Measurements from ENCODE around the gene COX7B.
"Not testable (repeated sequence)": the region's sequence is repeated elsewhere in the genome, so short reads cannot be mapped to it uniquely, and the experiment has no call there.

The COX7B gene

DNA sequence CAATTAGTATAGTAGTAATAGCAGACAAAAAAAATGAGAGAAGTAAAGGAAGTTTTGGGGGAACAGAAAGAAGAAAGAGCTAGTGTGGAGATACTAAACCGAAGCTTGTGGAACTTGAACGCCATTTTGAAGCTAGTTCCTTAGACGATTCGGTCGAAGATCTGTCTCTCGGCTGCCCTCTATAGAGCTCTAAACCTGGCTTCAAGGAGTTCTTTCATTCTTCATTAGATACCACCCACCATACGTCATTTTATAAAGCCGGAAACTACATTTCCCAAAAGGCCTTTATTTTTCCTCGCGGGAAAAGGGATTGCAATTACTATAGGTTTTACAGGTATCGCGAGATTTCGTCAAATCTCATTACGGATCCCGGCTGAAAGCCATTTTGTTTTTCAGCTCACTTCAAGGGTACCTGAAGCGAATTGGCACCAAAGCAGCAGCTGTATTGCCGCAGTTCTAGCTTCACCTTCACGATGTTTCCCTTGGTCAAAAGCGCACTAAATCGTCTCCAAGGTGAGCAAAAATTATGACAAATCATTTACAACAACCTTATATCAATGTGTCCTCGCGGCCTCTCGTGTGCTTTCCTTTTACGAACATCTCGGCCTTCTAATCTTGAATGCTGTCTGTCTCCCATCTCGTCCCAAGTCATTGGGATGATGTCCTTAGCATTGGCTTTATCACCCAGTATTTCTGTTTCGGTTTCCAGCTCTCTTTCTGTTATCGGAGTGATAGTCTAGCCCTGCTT is at the start of gene COX7B:
Gene COX7B (plus strand): TSS at position 388 of the 748 bp plus-strand sequence. CDS start 86 bp downstream, at position 474.
- no peaks in the 10 kb centered on the region for H3K9me3 Mint-ChIP-seq
- peaks cover 31% of the 10 kb centered on the region for H3K36me3 Mint-ChIP-seq (ENCODE audit: low read depth)
- no peaks in the 10 kb centered on the region for H3K27me3 Mint-ChIP-seq
- peak within 1 kb of the TSS; percentile 93 for H3K27ac Mint-ChIP-seq
- H3K4me1 Mint-ChIP-seq (ENCODE audit: low read depth): peaks cover 23% of the 10 kb centered on the region
- peak within 1 kb of the TSS; percentile 95 for H3K4me3 Mint-ChIP-seq

DNA sequence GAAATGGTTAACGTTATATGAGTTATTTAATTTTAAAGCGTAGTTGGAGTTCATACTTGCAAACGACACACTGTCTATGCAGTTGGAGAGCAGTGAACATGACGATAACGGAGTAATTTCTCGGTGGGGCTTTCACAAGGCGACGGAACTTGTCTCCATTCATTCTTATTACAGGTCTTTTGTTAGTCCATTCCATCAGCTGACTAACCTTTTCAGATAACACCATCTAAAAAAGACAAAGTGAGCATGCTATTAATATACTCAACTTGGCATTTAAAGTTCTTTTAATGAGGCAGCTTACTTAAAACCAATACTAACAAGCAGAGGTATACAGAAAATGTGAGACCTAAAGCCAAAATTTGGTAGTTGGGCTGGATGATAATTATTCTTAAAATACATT is 23.9 kb upstream of the COX7B start:
- no peaks in the 10 kb centered on the region for H3K27me3 Mint-ChIP-seq
- no peaks in the 10 kb centered on the region for H3K4me1 Mint-ChIP-seq (ENCODE audit: low read depth)
- H3K4me3 Mint-ChIP-seq: no peak overlapping the region
- H3K9me3 Mint-ChIP-seq: no peaks in the 10 kb centered on the region
- H3K27ac Mint-ChIP-seq: no peak overlapping the region
- peaks cover 21% of the 10 kb centered on the region for H3K36me3 Mint-ChIP-seq (ENCODE audit: low read depth)

GRCh38 chrX:77881418-77881817 is 17.9 kb upstream of the COX7B start:
- H3K36me3 Mint-ChIP-seq (ENCODE audit: low read depth); H3K9me3 Mint-ChIP-seq; H3K27me3 Mint-ChIP-seq; H3K4me3 Mint-ChIP-seq; H3K27ac Mint-ChIP-seq; H3K4me1 Mint-ChIP-seq (ENCODE audit: low read depth): not testable (repeated sequence)

DNA sequence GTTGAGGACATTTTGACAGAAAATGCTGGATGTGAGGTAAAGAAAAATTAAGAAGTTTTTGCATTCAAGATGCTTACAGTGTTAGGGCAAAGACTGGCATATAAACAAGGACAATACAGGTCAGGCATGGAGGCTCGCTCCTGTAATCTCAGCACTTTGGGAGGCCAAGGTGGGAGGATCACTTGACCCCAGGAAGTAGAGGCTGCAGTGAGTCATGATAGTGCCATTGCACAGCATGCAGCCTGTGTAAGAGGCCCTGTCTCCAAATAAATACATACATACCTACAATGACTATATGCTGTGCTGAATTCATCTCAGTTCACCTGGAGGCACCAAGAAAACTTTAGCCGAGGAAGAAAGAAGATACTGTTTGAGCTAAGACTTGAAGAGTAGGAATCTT is 6.4 kb upstream of the COX7B start:
- H3K27me3 Mint-ChIP-seq: no peaks in the 10 kb centered on the region
- H3K36me3 Mint-ChIP-seq (ENCODE audit: low read depth): peaks cover 15% of the 10 kb centered on the region
- H3K4me1 Mint-ChIP-seq (ENCODE audit: low read depth): peaks cover 34% of the 10 kb centered on the region
- peak overlapping the region; percentile 91 for H3K4me3 Mint-ChIP-seq
- H3K27ac Mint-ChIP-seq: peak overlapping the region; percentile 18
- no peaks in the 10 kb centered on the region for H3K9me3 Mint-ChIP-seq

DNA sequence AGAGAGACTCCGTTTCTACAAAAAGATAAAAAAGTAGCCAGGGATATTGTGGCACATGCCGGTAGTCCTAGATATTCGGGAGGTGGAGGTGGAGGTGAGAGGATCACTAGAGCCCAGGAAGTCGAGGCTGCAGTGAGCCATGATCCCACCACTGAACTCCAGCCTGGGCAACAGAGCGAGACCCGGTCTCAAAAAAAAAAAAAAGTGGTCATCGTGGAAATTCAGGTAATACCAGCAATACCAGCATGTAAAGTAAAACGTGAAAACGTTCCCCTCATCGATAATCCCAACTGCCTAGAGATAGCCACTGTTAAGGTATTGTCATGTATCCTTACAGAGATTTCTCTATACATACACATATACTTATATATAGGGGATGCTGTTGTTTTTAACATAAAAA is 5.6 kb upstream of the COX7B start:
- no peak overlapping the region for H3K27ac Mint-ChIP-seq
- H3K36me3 Mint-ChIP-seq (ENCODE audit: low read depth): peaks cover 15% of the 10 kb centered on the region
- H3K4me3 Mint-ChIP-seq: peak overlapping the region; percentile 91

GRCh38 chrX:77894921-77895886 is 4.1 kb upstream of the COX7B start, which contains the start of gene MAGT1:
TSS of gene MAGT1 (minus strand) at chrX:77895435. CDS start at chrX:77895410, 25 bp downstream.
- H3K36me3 Mint-ChIP-seq (ENCODE audit: low read depth): peaks cover 11% of the 10 kb centered on the region
- H3K27me3 Mint-ChIP-seq: no peaks in the 10 kb centered on the region
- H3K9me3 Mint-ChIP-seq: no peaks in the 10 kb centered on the region
- H3K4me1 Mint-ChIP-seq (ENCODE audit: low read depth): peaks cover 34% of the 10 kb centered on the region
- peak within 1 kb of the TSS; percentile 91 for H3K4me3 Mint-ChIP-seq
- peak within 1 kb of the TSS; percentile 94 for H3K27ac Mint-ChIP-seq

More for the DNA sequence above, 5.6 kb upstream of the COX7B start:
- H3K4me1 Mint-ChIP-seq (ENCODE audit: low read depth): peaks cover 34% of the 10 kb centered on the region
- H3K27me3 Mint-ChIP-seq: no peaks in the 10 kb centered on the region
- no peaks in the 10 kb centered on the region for H3K9me3 Mint-ChIP-seq

- H3K36me3 Mint-ChIP-seq (ENCODE audit: low read depth): peaks cover 35% of the 10 kb centered on the region
- H3K4me3 Mint-ChIP-seq: peak overlapping the region; percentile 95
- no peaks in the 10 kb centered on the region for H3K27me3 Mint-ChIP-seq
- no peaks in the 10 kb centered on the region for H3K9me3 Mint-ChIP-seq
- H3K4me1 Mint-ChIP-seq (ENCODE audit: low read depth): peaks cover 23% of the 10 kb centered on the region
- H3K27ac Mint-ChIP-seq: peak overlapping the region; percentile 93
Measured at GRCh38 chrX:77900688-77901087, 1.4 kb downstream of the COX7B start.

DNA sequence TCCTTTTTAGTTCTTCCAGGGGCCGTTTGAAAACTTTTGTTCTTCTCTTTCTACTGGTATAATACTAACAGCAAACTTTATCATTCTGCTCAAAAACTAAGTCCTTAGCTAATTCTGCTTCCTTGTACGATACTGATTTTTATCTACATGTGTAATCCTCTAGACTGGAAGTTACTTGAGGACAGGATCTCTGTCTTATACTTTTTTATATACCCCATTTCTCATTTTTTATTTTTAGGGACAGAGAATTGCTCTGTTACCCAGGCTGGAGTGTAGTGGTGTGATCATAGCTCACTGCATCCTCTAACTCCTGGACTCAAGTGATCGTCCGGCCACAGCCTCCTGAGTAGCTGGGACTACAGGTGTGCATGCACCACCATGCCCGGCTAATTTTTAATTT is 2.2 kb downstream of the COX7B start:
- Mint-ChIP-seq H3K4me3 (peak overlapping the region; percentile 95), H3K9me3 (no peaks in the 10 kb centered on the region), H3K36me3 (ENCODE audit: low read depth) (peaks cover 35% of the 10 kb centered on the region), H3K27ac (peak overlapping the region; percentile 40), H3K27me3 (no peaks in the 10 kb centered on the region), H3K4me1 (ENCODE audit: low read depth) (peaks cover 23% of the 10 kb centered on the region)

DNA sequence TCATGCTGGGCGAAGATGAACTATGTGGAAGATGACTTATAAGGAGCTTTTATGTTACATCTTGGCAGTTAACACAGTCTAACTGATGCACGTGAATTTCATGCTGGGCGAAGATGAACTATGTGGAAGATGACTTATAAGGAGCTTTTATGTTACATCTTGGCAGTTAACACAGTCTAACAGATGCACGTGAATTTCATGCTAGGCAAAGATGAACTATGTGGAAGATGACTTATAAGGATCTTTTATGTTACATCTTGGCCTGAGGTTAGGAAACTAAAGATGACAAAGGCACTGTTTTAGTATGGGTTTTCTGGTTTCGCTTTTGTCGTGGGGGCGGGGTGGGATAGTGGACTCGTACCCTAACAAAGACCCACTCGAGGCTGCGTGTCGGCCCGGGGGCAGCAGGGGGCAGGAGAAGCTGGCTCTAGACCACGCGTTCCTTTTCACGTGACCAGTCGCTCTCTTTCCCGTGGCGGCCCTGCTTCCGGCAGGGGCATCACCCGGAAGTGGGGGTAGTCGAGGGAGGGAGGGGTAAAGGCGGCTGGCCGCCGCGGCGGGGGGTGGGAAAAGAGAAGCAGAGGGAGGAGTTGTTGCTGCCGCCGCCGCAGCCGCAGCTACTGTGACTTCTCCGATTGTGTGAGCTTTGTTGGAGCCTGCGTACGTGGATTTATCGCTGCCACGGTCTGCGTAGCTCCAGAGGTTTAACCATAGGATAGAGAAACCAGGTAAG is 11.0 kb downstream of the COX7B start, which contains the start of gene ATP7A:
Gene ATP7A (plus strand): TSS at position 586 of the 733 bp plus-strand sequence. CDS start 60,949 bp downstream, outside the sequence.
- Mint-ChIP-seq H3K9me3 (no peaks in the 10 kb centered on the region), H3K27ac (peak within 1 kb of the TSS; percentile 99), H3K4me3 (peak within 1 kb of the TSS; percentile 100), H3K27me3 (no peaks in the 10 kb centered on the region), H3K36me3 (ENCODE audit: low read depth) (peaks cover 4% of the 10 kb centered on the region), H3K4me1 (ENCODE audit: low read depth) (peaks cover 16% of the 10 kb centered on the region)

DNA sequence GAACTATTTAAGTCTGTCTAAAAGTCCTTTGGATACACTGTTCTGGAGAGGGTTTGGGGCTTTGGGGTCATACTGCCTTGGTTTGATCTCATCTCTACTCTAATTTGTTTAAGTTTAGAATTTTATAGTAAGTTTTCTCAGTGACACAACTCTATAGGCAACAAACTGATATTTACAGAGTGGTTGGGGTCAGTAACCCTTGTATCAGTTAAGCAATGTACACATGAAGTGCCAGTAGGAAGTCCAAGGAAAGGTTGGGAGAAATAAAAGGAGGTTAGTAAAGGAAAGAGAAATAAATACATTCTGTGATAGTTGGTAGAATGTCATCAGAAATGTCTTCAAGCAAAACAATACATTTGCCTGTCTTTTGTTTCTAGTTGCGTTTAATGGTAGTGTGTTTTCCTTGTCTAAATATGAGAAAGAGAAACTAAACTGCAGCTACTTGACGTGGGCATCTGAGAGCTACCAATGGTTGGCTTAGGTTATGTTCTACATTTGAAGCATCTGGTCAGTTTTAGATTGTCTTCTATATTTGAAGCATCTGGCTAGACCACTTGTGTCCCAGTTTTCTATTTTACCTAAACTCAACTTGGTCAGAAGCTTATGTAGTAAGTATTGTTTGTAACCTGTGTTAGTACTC is 18.1 kb downstream of the COX7B start:
- Mint-ChIP-seq H3K36me3 (ENCODE audit: low read depth) (no peaks in the 10 kb centered on the region), H3K4me1 (ENCODE audit: low read depth) (peaks cover 24% of the 10 kb centered on the region), H3K4me3 (peak overlapping the region; percentile 73), H3K27me3 (no peaks in the 10 kb centered on the region), H3K27ac (peak overlapping the region; percentile 34), H3K9me3 (no peaks in the 10 kb centered on the region)

- Mint-ChIP-seq H3K27ac (no peak overlapping the region), H3K36me3 (ENCODE audit: low read depth) (no peaks in the 10 kb centered on the region), H3K27me3 (no peaks in the 10 kb centered on the region), H3K4me1 (ENCODE audit: low read depth) (peaks cover 14% of the 10 kb centered on the region), H3K9me3 (no peaks in the 10 kb centered on the region), H3K4me3 (no peak overlapping the region)
Measured at GRCh38 chrX:77918568-77918967, 19.3 kb downstream of the COX7B start.

GRCh38 chrX:77919370-77919769 is 20.1 kb downstream of the COX7B start:
- peaks cover 14% of the 10 kb centered on the region for H3K4me1 Mint-ChIP-seq (ENCODE audit: low read depth)
- not testable (repeated sequence) for H3K27me3 Mint-ChIP-seq; H3K27ac Mint-ChIP-seq; H3K9me3 Mint-ChIP-seq; H3K4me3 Mint-ChIP-seq; H3K36me3 Mint-ChIP-seq (ENCODE audit: low read depth)

GRCh38 chrX:77922787-77923186 is 23.5 kb downstream of the COX7B start:
- H3K27me3 Mint-ChIP-seq: no peaks in the 10 kb centered on the region
- no peak overlapping the region for H3K4me3 Mint-ChIP-seq
- no peaks in the 10 kb centered on the region for H3K9me3 Mint-ChIP-seq
- no peak overlapping the region for H3K27ac Mint-ChIP-seq
- no peaks in the 10 kb centered on the region for H3K36me3 Mint-ChIP-seq (ENCODE audit: low read depth)
- peaks cover 8% of the 10 kb centered on the region for H3K4me1 Mint-ChIP-seq (ENCODE audit: low read depth)

DNA sequence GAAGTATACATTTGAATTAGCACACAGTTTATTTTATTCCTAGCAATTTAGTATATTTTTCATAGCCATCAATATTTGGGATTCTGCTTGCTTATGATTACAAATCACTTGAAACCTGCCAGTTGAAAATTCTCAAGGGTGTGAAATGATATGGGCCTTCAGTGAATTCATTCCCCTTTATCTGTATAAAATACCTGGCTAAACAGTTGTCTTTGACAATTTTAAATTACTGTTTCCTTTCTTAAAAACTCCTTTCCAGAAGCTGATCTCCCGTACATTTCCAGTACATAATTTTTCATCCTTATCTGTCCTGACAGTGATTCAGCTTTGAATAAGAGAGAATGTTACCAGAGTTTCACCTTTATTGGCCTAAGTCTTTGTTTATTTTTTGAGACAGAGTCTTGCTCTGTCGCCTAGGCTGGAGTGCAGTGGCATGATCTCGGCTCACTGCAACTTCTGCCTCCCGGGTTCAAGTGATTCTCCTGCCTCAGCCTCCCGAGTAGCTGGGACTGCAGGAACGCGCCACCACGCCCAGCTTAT is 25.1 kb downstream of the COX7B start:
- no peak overlapping the region for H3K4me3 Mint-ChIP-seq
- H3K36me3 Mint-ChIP-seq (ENCODE audit: low read depth): no peaks in the 10 kb centered on the region
- no peaks in the 10 kb centered on the region for H3K9me3 Mint-ChIP-seq
- H3K27ac Mint-ChIP-seq: no peak overlapping the region
- H3K27me3 Mint-ChIP-seq: no peaks in the 10 kb centered on the region
- peaks cover 8% of the 10 kb centered on the region for H3K4me1 Mint-ChIP-seq (ENCODE audit: low read depth)

All from stimulated activated naive CD8-positive, alpha-beta T cell treated with anti-CD3 and anti-CD28 coated beads, Interleukin-15, Interleukin-2, amounts not matched to agents 100 ng/mL and 50 ng/mL, for 24 hours (primary cell).